A673 (cell line): ENCODE measurements around the gene CDT1.

Experiments used
- CTCF ChIP-seq: fragments of 300-800, 200-600 bp; sonication (generic); conservative IDR thresholded peaks from 2 replicates; pipeline ENCODE4 v1.5.1; 2017; ENCODE audit warnings: low read depth, mild to moderate bottlenecking, antibody characterized with exemption, low read length, moderate library complexity, mixed read lengths
- EZH2 ChIP-seq: fragments of 200-600 bp; sonication (generic); IDR thresholded peaks from 2 replicates; pipeline ENCODE4 v1.6.1; 2017; ENCODE audit warnings: borderline replicate concordance, low read depth, mild to moderate bottlenecking, mixed read lengths, antibody characterized with exemption, low read length; ENCODE audit not compliant: poor library complexity, severe bottlenecking

GRCh38 chr16:88812513-88813268 lies 9.1 kb downstream of the CDT1 start:
- TF ChIP-seq CTCF = no peak
- no peak for TF ChIP-seq EZH2
